Activated T-helper 1 cell treated with anti-CD3 and anti-CD28 coated beads, Interleukin-2, amount 50 U/mL, for 16 hours (primary cell): ENCODE measurements around the gene ENTREP3.
"Not testable (repeated sequence)": the region's sequence is repeated elsewhere in the genome, so short reads cannot be mapped to it uniquely, and the experiment has no call there.

ENCODE experiments used
- DNase-seq, 2 donors: peaks; one replicate each; pipeline ENCODE4 v3.0.0-alpha.2; 2020; ENCODE audit warnings: low read depth in 1 of 2, low spot score in 1 of 2

The ENTREP3 gene

GRCh38 chr1:155253208-155253607 lies 2.1 kb downstream of the ENTREP3 start:
- no peak for DNase-seq

GRCh38 chr1:155251566-155251965 lies 3.7 kb downstream of the ENTREP3 start:
- no peak for DNase-seq

- DNase-seq: peak; percentile 95 to 96
Measured at GRCh38 chr1:155250633-155251449, 4.4 kb downstream of the ENTREP3 start.

- DNase-seq: no peak
Measured at GRCh38 chr1:155250246-155250632, 5.0 kb downstream of the ENTREP3 start.

- DNase-seq: no peak
Measured at GRCh38 chr1:155247667-155248553, 7.4 kb downstream of the ENTREP3 start.

- DNase-seq: not testable (repeated sequence)
Measured at GRCh38 chr1:155246796-155247195, 8.5 kb downstream of the ENTREP3 start.

GRCh38 chr1:155245163-155245524 lies 10.1 kb downstream of the ENTREP3 start:
- no peak for DNase-seq

- DNase-seq: peak; percentile 80 to 83
Measured at GRCh38 chr1:155244368-155245162, 10.7 kb downstream of the ENTREP3 start.

- no peak for DNase-seq
Measured at GRCh38 chr1:155242805-155243358, 12.4 kb downstream of the ENTREP3 start.

GRCh38 chr1:155241841-155242264 lies 13.4 kb downstream of the ENTREP3 start:
- no peak for DNase-seq

- peak; percentile 32 to 44 for DNase-seq
Measured at GRCh38 chr1:155241069-155241679, 14.1 kb downstream of the ENTREP3 start.

GRCh38 chr1:155236451-155236850 lies 18.8 kb downstream of the ENTREP3 start:
- no peak for DNase-seq

GRCh38 chr1:155235375-155235774 lies 19.9 kb downstream of the ENTREP3 start:
- DNase-seq: not testable (repeated sequence)

GRCh38 chr1:155233502-155233901 lies 21.8 kb downstream of the ENTREP3 start:
- DNase-seq: not testable (repeated sequence)

GRCh38 chr1:155232001-155232978 lies 23.0 kb downstream of the ENTREP3 start:
- DNase-seq: not testable (repeated sequence)

GRCh38 chr1:155231302-155231701 lies 24.0 kb downstream of the ENTREP3 start:
- not testable (repeated sequence) for DNase-seq

- no peak for DNase-seq
Measured at GRCh38 chr1:155228096-155228427, 27.2 kb downstream of the ENTREP3 start.

- peak; percentile 95 to 100 for DNase-seq
Measured at GRCh38 chr1:155227261-155228095, 27.8 kb downstream of the ENTREP3 start.

- DNase-seq: no peak
Measured at GRCh38 chr1:155226910-155227260, 28.4 kb downstream of the ENTREP3 start.
